ENCODE measurements around the gene HDLBP.

Gene HDLBP

DNA sequence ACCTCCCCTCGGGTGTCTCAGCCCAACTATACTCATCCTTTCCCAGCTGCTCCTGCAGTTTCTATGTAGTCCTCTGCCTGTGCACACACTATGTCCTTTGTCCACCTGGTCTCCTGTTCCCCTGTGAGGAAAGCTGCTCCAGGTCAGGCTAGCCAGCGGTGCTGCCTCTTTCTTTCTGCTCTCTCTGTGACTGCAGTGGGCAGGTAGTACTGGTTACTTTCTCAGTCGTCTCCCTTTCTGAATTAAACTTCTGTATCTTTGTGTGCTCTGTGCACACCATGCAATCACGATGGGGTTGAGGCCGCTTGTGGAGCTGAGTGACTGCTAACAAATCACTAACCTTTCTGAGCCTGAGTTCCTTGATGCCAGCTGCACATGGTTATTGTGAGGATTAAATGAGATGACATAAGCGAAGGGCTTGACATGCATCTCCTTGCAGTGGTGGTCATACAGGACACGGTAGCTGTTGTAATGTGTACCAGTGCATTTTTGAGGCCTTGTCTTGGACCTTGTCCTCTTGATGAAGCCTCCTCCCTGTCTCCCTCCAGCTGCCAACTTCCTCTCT lies 44.1 kb upstream of the HDLBP start:
- DNase-seq (ENCODE audit: low read depth in 1 of 2, low spot score in 1 of 2) = no peak
- H3K27ac ChIP-seq (replicated peaks) = no peak overlapping the region
- no peaks in the 10 kb centered on the region for H3K27me3 ChIP-seq (ENCODE audit: insufficient read depth, poor library complexity, severe bottlenecking)
- no peak overlapping the region for H3K4me3 ChIP-seq (replicated peaks; ENCODE audit: insufficient read depth, low read length)
- TF ChIP-seq, protein P1, sequence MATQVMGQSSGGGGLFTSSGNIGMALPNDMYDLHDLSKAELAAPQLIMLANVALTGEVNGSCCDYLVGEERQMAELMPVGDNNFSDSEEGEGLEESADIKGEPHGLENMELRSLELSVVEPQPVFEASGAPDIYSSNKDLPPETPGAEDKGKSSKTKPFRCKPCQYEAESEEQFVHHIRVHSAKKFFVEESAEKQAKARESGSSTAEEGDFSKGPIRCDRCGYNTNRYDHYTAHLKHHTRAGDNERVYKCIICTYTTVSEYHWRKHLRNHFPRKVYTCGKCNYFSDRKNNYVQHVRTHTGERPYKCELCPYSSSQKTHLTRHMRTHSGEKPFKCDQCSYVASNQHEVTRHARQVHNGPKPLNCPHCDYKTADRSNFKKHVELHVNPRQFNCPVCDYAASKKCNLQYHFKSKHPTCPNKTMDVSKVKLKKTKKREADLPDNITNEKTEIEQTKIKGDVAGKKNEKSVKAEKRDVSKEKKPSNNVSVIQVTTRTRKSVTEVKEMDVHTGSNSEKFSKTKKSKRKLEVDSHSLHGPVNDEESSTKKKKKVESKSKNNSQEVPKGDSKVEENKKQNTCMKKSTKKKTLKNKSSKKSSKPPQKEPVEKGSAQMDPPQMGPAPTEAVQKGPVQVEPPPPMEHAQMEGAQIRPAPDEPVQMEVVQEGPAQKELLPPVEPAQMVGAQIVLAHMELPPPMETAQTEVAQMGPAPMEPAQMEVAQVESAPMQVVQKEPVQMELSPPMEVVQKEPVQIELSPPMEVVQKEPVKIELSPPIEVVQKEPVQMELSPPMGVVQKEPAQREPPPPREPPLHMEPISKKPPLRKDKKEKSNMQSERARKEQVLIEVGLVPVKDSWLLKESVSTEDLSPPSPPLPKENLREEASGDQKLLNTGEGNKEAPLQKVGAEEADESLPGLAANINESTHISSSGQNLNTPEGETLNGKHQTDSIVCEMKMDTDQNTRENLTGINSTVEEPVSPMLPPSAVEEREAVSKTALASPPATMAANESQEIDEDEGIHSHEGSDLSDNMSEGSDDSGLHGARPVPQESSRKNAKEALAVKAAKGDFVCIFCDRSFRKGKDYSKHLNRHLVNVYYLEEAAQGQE (IDR thresholded peaks at IDR 0.05; ENCODE audit: insufficient replicate concordance, low read depth) = no peak
- TF ChIP-seq, protein P2, sequence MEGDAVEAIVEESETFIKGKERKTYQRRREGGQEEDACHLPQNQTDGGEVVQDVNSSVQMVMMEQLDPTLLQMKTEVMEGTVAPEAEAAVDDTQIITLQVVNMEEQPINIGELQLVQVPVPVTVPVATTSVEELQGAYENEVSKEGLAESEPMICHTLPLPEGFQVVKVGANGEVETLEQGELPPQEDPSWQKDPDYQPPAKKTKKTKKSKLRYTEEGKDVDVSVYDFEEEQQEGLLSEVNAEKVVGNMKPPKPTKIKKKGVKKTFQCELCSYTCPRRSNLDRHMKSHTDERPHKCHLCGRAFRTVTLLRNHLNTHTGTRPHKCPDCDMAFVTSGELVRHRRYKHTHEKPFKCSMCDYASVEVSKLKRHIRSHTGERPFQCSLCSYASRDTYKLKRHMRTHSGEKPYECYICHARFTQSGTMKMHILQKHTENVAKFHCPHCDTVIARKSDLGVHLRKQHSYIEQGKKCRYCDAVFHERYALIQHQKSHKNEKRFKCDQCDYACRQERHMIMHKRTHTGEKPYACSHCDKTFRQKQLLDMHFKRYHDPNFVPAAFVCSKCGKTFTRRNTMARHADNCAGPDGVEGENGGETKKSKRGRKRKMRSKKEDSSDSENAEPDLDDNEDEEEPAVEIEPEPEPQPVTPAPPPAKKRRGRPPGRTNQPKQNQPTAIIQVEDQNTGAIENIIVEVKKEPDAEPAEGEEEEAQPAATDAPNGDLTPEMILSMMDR (IDR thresholded peaks at IDR 0.05; ENCODE audit: insufficient read depth, low read length) = no peak
- TF ChIP-seq SPI1 (IDR thresholded peaks at IDR 0.05; ENCODE audit: borderline replicate concordance, low read depth) = no peak
- TF ChIP-seq POLR2AphosphoS5 (IDR thresholded peaks at IDR 0.05; ENCODE audit: low read depth) = no peak
- no peak for TF ChIP-seq GABPA (IDR thresholded peaks at IDR 0.05; ENCODE audit: low read depth)

DNA sequence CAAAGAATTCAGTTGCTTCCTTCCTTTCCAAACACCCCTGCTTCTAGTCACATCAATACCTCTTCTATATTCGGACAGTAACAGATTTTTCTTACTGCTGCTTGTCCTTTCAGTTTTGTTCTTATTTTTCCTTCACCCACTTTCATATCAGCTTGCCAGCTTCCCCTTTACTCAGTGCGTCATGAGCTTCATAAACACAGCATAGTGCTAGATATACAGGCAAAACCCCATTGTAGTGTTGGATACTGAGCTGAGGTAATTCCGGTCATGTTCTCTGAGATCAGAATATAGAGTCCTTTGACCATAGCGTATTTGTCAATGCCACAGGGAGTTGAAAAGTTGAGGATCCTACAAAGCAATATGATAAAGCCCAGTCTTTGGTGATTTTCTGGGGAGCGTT lies 43.0 kb upstream of the HDLBP start:
- no peak for DNase-seq (ENCODE audit: low read depth in 1 of 2, low spot score in 1 of 2)
- H3K27me3 ChIP-seq (ENCODE audit: insufficient read depth, poor library complexity, severe bottlenecking) = no peaks in the 10 kb centered on the region
- H3K4me3 ChIP-seq (replicated peaks; ENCODE audit: insufficient read depth, low read length) = no peak overlapping the region
- TF ChIP-seq GABPA (IDR thresholded peaks at IDR 0.05; ENCODE audit: low read depth) = no peak
- H3K27ac ChIP-seq (replicated peaks) = no peak overlapping the region

DNA sequence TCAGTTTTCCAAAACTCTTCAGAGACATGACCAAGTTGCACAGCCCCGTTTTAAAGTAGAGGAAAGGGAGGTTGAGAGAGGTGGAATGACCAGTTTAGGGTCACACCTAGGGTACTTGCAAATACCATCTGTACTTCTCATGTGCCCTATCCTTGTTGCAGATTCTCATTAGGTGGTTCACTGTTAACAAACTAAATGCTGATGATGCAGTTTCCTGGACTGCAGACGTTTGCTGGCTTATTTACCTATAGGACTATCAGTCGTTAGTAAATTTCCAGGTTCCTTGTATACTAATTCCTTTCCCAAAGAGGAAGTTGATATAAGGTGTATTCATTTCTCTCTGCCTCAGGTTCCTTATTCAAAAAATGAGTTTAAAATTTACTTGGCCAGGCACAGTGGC lies 42.1 kb upstream of the HDLBP start:
- TF ChIP-seq GABPA (IDR thresholded peaks at IDR 0.05; ENCODE audit: low read depth) = no peak
- no peak for TF ChIP-seq POLR2AphosphoS5 (IDR thresholded peaks at IDR 0.05; ENCODE audit: low read depth)
- TF ChIP-seq, protein P2 (IDR thresholded peaks at IDR 0.05; ENCODE audit: insufficient read depth, low read length) = no peak
- TF ChIP-seq, protein P1 (IDR thresholded peaks at IDR 0.05; ENCODE audit: insufficient replicate concordance, low read depth) = no peak
- no peak for TF ChIP-seq SPI1 (IDR thresholded peaks at IDR 0.05; ENCODE audit: borderline replicate concordance, low read depth)
- H3K4me3 ChIP-seq (replicated peaks; ENCODE audit: insufficient read depth, low read length) = no peak overlapping the region
- H3K27ac ChIP-seq (replicated peaks) = no peak overlapping the region
- no peaks in the 10 kb centered on the region for H3K27me3 ChIP-seq (ENCODE audit: insufficient read depth, poor library complexity, severe bottlenecking)
- no peak for DNase-seq (ENCODE audit: low read depth in 1 of 2, low spot score in 1 of 2)

DNA sequence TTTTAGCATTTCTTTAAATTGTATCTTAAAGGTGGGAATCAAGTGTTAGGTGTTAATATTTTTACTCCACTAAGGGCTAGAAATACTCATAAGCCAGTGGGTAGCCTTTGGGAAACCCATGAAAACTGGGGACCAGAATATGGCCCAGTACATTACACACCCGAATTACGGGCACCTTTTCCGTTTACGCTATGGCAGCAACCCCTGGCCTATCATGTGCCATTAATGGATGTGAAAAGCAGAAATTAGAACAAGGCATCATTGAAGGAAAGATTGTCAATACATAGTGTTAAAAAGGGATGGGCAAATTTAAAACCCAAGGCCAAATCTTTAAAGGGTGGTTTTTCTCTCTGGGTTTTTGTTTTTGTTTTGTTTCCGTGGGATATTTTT lies 41.4 kb upstream of the HDLBP start:
- TF ChIP-seq SPI1 (IDR thresholded peaks at IDR 0.05; ENCODE audit: borderline replicate concordance, low read depth) = no peak
- TF ChIP-seq POLR2AphosphoS5 (IDR thresholded peaks at IDR 0.05; ENCODE audit: low read depth) = no peak
- TF ChIP-seq, protein P1 (IDR thresholded peaks at IDR 0.05; ENCODE audit: insufficient replicate concordance, low read depth) = no peak
- TF ChIP-seq, protein P2 (IDR thresholded peaks at IDR 0.05; ENCODE audit: insufficient read depth, low read length) = no peak
- no peak for TF ChIP-seq GABPA (IDR thresholded peaks at IDR 0.05; ENCODE audit: low read depth)
- H3K27me3 ChIP-seq (ENCODE audit: insufficient read depth, poor library complexity, severe bottlenecking) = no peaks in the 10 kb centered on the region
- peak overlapping the region; percentile 57 for H3K27ac ChIP-seq (replicated peaks)
- no peak for DNase-seq (ENCODE audit: low read depth in 1 of 2, low spot score in 1 of 2)
- peak overlapping the region; percentile 90 for H3K4me3 ChIP-seq (replicated peaks; ENCODE audit: insufficient read depth, low read length)

Measured in HL-60 (cell line).